Activated CD8-positive, alpha-beta memory T cell treated with anti-CD3 and anti-CD28 coated beads for 1 hour (primary cell): ENCODE results near the gene PIGM.

Source experiments
- DNase-seq, 2 donors: peaks; one replicate each; pipeline ENCODE4 v3.0.0-alpha.2; 2020; ENCODE audit warnings: low read depth in 1 of 2; ENCODE audit errors: extremely low read depth in 1 of 2

PIGM gene

DNA sequence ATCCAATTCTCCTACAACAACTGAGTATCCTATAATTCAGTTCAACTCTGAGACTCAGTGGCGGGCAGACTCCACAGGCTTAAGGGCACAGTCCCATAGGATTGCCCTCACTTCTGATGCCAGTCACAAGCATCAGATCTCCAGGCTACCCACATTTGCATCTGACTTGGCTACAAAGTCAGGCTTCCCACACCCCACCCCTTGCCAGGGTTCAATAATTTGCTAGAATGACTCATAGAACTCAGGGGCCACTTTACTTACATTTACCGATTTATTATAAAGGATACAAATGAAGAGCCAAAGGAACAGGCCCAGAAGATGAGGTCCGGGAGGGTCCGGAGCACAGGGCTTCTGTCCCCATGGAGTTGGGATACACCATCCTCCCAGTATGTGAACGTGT is 41.8 kb downstream of the PIGM start:
- DNase-seq: no peak

DNA sequence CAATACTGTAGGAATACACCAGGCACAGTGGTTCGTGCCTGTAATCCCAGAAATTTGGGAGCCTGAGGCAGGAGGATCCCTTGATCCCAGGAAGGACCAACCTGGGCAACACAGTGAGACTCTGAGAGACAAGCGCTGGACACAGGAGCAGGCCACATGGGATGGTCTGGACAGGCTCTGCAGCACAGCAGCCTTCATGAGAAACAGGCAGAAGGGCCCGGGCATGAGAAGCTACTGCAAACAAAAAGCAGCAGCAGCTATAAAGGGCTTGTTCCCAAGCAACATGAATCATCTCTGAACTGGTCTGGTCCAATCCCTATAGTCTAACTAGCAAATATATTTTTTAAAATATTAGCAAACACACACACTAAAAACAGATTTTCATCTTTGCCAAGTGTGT is 42.2 kb downstream of the PIGM start:
- DNase-seq: no peak

DNA sequence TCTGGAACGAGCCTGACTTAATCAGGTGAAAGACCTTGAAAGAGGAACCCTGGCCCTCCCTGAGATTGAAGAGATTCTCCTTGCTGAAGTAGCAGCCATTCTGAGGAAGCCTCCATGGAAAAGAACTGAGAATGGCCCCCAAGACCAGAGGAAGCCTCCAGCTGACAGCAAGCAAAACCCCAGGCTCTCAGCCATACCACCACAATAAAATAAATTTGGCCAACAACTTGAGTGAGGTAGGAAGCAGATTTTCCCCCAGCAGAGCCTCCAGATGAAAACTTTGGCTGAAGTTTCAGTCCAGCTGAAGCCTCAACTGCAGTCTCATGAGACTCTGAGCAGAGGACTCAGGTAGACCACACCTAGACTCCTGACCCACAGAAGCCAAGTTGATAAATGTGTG is 43.8 kb downstream of the PIGM start:
- no peak for DNase-seq

DNA sequence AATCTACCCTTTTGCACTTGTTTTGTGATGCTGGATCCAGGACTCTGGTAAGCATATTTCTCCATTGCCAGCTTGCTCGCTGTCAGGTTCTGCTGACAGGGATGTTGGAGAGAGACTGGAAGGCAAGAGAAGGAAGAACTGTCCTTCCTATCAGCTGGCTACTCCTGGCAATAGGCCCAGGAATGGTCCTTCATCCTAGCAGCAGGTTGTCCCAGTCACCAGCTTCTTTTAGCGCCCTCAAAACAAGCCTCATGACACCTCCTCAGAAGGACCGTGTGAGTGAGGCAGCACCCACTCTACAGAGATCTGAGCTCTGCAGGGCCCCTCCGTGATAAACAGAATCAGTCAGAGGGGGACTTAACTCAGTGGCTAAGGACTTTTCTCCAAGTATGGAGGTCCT is 44.6 kb downstream of the PIGM start:
- no peak for DNase-seq

DNA sequence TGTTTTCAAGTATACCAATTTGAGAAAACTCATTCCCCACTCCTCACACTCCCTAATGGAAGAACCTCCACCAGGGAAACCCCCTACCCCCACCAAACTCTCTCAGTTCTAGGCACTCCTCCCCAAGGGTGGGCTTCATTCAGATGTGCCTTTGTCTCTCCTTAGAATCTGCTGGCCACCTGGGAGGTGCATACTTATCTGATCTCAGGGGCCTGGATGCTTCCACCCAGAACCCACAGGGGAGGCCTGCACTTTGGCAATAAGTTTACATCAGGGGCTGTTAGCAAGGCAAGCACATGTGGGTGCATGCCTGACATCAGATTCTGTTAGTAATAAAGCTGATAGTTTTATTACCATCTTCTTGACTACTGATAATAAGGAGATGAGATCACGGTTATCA is 45.3 kb downstream of the PIGM start:
- DNase-seq: no peak

DNA sequence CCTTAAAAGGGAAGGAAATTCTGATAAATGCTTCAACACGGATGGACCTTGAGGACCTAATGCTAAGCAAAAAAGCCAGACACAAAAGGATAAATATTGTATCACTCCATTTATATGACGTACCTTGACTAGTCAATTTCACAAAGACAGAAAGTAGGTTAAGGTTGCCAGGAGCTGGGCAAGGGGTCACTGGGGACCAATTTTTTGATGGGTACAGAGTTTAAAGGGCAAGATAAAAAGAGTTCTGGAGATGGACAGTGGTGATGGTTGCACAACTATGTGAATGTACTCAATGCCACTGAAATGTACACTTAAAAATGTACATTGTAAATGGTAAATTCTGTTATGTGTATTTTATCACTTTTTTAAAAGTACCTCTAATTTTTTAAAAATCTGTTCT is 45.7 kb downstream of the PIGM start:
- no peak for DNase-seq

DNA sequence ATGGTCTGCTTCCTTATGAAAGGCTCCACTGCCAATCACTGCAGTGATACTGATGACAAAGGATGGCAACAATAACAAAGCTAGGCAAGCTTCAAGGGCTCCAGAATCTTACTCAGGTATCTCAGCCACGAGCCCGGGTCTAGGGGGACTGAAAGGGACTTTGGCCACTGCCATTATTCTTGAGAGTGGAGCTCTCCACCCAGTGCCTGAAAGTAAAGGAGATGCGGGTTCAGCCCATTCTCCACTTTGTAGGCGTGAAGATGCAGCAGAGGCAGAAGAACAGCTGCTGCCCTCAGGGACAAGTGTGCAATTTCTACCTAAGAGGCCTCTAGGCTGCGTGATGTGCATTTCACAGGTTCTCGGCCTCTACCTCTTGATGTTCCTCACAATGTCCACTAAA is 46.3 kb downstream of the PIGM start:
- no peak for DNase-seq

DNA sequence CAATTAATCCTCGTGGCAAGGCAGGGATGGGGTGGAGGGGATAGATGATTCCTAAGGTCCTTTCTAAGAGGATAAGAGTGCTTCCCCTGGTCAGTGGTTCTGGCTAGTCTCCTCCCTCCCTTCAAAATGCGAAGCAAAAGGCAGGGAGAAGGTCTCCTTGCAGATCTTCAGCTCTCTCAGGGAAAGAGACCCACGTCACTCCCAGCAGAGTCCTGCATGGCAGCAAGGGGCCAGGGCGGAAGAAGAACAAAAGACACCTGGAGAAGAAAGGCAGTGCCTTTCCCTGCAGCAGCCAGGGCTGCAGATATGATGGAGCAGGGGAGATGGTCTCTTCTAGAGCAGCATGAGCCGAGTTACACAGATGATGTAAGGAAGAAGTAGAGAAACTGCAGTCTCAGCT is 48.1 kb downstream of the PIGM start:
- DNase-seq: no peak

DNA sequence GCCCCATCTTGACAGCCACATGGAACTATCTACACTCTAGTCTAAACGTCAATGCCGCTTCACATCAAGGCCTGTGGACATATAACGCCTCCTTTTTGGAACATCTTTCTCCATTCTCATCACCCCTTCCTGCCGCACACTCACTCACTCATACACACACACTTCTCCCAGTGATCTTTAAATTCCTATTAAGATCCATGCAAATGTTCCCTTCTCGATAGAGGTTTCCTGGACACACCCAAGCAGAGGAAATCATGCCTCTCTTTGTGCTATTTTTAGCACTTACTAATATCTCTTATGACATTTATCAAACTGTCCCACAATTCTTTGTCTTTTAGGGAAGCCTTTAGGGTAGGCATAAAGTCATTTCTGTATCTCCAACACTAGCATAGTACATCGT is 49.5 kb downstream of the PIGM start:
- no peak for DNase-seq

DNA sequence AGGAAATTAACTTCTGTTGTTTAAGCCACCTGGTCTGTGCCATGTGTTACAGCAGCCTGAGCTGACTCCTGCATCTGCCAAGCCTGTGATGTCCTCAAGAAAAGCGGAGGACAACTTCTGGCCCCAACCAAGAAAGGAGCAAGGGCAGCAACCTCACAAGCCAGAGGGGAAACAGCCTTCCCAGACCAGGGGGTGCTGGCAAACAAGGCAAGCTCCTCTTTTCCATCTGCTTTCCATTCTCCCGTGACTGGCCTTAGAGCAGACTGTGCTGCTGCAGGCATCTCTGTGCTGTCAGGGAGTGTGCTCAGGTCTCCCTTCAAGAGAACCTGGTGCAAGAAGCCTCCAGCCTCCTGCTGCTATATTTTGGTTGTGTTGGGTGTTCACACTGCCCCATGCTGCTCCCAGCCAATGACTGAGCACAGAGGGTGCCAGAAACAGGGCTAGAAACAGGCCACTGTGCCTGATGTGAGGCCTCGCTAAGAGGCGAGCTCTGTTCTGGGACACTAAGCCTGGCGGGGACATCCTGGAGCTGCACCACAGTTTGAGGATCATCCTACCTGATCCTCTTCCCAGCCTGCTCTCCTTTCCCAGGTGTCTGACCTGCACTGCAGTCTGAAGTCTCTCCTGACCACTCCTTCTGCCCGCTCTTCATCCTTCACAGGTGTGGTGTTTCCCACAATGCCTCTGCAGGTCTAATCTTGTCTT is 50.3 kb downstream of the PIGM start:
- DNase-seq: no peak

DNA sequence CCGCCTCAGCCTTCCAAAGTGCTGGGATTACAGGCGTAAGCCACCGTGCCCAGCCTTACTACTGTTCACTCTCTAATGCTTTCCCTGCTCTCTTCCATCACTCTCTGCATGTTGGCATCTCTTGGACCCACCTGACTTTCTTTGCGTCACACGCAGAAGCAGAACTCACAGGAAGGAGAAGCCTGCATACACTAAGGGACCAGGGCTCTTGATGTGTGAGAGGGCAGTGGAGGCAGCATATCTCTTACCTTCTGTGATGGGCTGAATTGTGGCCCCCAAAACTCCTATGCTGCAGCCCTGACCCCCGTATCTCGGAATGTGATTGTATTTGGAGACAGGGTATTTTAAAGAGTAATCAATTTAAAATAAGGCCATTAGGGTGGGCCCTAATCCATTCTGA is 51.0 kb downstream of the PIGM start:
- no peak for DNase-seq

DNA sequence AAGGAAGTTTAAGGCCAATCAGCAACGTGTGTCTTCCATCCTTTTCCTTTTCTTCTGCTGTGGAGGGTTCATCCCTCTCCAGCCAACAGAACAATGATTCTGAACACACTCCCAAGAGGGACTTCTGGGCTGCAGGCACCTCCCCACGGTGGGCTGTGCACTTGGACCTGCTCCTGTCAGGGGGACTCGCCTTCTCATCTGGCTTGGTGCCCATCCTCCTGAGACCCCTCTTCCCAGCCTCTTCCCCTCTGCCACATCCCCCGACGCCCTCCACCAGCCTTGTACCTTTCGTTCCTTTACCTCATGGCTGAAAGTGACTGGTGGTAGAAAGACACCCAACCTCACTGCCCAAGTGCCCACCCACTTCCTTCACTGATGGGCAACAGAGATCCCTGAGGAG is 51.7 kb downstream of the PIGM start:
- no peak for DNase-seq

DNA sequence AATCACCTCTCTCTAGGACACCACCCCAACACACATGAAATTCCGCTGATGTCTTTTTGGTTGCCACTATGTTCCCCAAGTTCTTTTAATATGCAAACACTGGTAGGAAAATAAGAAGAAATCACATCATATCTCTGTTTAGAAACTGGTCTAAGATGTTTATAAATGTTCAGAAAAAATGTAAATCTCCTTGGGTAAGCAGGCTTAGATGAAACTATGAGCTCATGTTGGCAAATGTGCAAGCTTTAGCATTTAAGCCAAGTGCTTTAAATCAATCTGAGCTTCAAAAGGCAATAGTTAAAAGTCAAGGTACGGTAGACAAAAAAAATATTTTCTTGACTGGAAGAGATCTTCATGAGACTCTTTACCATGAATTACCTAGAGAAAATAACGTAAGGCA is 52.5 kb downstream of the PIGM start:
- no peak for DNase-seq

DNA sequence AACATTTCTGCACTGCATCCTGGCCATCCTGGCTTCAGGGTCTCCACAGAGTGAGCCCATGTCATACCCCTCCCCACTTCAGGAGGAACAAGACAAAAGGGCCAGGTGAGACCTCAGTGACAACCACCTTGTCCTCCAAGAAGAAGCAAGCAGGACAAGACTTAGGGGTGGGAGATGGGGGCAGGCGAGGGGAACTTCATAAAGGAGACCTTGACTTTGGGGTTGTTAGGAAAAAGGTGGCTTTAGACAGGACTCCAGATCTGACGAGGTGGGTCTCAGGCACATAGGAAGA is 53.7 kb downstream of the PIGM start:
- no peak for DNase-seq

DNA sequence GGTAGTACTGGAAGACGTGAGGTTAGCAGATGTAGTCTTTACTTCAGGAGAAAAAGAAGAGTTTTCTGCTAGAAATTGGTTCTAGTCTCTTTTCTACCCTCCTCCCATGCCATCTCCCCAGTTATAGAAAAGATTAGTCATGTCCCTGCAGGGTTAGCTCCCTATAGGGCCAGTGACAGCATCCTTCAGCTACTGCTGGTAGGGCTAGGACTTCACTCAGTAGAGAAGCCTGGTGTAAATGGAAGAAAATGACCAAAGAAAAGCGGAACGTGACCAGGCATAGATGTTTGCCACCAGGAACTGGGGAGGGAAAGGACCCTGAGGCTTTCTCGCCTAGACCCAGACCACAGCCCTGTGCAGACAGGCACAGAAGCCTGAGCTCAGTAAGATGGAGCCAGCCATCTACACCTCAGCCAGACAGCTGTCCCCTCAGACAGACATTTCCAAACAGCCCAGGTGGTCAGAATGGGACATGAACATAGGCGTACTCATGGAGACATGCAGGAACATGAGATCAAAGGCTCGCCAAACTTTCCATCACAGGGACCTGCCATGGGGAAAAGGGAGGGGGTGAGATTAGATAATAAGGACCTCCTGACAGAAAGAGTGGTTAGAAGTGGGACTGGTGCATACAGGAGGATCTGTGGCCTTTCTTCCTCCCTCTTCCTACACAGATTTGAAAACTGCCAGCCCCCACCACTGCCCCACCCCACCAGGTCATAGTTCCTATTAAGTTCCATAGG is 54.3 kb downstream of the PIGM start:
- DNase-seq: no peak
